ENCODE results near the gene DIDO1. TPM values are rescaled to one million over a fixed set of nuclear protein-coding genes. Genes with fewer than 3 reads are reported as not detected.
A peak's percentile ranks its signal among the peaks of the same experiment; 100 is the strongest.

The DIDO1 gene
- total RNA-seq, 1 donor from 2014 or later = 38.9 TPM

DNA sequence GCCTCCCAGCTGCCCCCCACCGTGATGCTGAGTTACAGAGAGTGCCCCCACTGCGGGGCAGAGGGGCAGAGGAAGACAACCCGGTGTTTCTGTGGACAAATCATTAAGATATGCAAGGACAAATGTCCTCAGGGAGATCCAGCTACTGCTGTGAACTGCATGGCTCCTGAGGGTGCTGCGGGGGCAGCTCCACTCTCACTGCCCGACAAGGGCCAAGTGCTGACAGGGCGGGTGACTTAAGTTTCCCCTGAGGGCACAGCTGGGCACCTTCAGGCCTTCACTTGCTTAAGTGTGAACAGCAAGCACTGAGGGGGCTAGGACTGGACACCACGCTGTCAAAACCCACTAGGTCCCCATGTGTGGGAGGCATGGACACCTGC is 38.5 kb downstream of the DIDO1 start:
- peak; percentile 36 for DNase-seq (ENCODE audit: low spot score)
- intact Hi-C loops (cut with DNase I) = no loop called here

DNA sequence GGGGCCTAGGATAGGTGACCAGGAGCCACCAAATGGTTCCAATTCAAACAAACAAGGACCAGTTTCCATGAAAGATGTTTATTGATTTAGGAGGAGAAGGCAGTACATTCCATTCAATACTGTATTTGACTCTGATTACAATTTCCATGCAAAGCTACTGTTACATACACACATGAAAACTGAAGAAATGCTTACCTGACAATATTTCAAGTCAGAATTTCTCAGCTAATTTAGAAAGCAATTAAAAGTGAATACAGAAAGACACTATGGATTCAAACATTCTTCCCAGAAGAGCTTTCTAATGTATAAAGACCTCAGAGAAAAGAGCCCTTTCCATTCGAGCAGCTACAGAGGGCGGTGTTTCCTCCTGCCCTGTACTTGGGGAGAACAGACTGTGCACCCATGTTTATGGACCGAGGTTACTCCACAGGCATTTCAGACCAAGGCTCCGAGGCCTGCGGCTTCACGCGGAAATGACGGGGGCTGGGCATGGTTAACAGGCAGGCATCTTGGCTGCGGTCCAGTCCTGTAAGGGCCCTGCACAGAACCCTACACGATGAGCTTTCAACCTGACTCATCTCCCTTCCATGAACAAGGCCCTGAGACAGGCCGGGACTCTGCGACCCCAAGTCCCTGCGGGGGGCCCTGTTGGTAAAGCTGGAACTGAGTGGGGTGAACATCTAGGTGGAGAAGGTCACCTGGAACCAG is 39.0 kb downstream of the DIDO1 start:
- intact Hi-C loops (cut with DNase I) = no loop called here
- DNase-seq (ENCODE audit: low spot score) = peak; percentile 75

DNA sequence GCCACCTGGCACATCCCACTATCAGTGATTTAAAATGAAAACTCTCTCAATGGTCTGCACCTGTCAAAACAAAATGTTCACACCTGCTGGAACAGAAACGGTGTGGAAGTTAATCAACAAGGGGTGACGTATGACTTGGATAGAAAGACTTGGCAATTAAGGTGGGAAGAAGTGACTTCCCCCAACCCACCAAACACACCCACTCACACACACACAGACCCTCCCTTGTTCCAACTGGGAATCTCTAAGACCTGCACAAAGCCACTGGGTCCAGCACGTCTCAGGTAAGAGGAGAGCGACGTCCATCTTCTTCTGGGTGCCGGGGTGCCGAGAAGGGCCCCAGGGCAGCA is 39.6 kb downstream of the DIDO1 start:
- DNase-seq (ENCODE audit: low spot score) = peak; percentile 33
- intact Hi-C loops (cut with DNase I) = no loop called here

DNA sequence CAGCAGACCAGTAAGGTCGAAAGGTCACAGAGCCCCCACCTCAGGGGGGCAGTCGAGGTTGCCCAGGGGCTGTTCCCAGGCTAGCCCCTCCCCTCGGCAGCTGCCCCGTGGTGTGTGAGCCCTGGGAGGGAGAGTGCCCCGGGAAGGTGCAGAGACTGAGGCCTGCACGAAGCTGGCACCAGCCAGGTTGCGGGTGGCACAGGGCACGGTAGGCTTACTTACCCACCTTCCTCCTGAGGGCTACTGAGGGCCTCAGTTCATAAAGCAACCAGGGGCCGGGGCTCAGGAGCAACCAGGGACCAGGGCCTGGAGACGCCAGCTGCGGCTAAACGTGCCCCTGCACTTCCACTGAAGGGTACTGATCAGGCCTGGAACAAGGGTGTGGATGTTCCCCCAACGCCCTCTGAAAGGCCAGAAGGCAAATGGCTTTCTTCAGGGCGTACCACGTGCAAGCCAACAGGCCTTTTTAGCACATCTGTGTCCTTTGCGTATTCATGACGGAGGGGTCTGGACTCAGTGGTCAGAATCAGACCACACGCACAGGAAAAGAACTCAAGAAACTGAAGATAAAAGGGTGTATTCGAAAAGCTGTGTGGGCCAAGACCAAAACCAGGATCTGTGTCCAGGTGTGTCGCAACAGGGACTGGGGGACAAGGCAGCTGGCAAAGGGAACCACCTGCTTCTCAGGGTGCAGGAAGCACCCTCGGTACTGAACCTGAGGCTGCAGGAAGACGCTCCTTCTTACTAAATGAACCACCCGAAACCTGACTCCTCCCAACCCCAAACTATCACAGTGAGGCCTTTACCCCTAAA is 40.2 kb downstream of the DIDO1 start:
- intact Hi-C loops (cut with DNase I) = no loop called here
- DNase-seq (ENCODE audit: low spot score) = peak; percentile 59

DNA sequence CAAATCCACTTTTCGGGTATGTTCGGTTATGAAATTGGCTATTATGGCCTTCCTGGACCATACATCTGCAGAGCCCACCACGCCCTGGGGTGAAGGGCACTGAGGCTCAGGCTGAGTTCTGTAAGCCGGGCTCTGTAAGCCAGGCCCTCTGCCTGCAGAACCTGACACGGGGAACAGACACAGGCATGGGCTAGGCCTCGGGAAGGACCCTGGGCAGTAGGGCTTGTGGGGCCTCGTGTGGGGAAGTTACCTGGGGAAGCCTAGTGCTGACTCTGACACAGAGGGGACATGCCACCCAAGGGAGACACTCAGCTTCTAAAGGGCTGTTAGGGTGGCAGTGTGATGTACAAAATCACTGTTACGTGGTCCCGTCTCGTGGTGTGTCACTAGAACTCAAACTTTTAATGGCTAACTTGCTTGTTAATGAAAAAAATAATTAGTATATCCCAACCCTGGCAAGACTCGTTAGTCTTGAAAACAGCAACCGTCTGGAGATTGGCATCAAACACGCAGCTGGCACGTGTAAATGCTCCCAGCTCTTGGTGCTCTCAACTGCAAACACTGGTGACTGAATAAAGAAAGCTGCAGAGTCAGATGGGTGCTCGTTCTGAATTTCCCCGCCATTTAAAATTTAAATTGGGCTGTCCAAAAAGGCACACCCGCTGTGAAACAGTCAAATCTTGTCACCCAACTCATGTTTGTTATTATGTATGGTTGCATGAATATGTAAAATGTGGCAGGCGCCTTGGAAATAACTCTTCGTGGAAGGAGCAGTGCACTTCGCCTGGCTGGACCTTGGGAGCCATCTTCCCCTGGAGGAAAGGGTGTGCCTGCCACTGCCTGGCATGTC is 41.0 kb downstream of the DIDO1 start:
- intact Hi-C loops (cut with DNase I) = no loop called here
- peak; percentile 43 for DNase-seq (ENCODE audit: low spot score)

DNA sequence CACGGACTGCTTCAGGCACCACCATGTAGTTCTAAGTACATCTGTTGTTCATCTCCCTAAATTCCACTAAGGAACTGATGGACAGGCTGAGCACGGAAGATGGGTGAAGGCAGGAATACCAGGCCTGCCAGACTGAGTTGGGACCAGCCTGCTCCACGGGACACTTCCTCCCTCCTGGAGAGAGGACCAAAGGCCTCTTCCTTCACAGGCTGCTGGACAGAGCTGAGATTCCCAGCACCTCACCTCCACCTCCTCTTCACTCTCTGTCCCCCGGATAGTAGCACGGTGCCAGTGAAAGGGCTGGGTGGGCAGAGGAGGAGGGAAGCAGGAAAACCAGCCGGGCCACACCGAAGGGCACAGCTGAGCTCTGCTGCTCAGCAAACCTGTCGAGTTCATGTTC is 41.7 kb downstream of the DIDO1 start:
- intact Hi-C loops (cut with DNase I) = no loop called here
- no peak for DNase-seq (ENCODE audit: low spot score)

DNA sequence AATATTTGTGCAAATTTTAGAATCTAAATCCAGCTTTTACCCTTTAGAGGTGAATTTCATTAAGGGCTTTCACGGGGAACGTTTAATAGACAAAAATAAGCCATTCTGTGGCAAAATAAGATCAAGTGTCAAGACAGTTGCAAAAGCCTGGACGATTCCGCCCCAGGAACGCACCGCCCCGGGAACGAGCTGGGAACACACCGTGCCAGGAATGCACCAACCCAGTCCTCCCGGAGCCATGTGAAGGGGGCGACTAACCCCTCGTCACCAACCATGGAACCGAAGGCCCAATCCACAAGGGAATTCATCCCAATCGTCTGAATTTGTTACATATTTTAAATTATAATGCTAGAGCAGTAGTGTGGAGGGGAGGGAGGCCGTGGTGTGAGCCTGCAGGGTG is 43.9 kb downstream of the DIDO1 start:
- DNase-seq (ENCODE audit: low spot score) = peak; percentile 12
- intact Hi-C loops (cut with DNase I) = no loop called here

DNA sequence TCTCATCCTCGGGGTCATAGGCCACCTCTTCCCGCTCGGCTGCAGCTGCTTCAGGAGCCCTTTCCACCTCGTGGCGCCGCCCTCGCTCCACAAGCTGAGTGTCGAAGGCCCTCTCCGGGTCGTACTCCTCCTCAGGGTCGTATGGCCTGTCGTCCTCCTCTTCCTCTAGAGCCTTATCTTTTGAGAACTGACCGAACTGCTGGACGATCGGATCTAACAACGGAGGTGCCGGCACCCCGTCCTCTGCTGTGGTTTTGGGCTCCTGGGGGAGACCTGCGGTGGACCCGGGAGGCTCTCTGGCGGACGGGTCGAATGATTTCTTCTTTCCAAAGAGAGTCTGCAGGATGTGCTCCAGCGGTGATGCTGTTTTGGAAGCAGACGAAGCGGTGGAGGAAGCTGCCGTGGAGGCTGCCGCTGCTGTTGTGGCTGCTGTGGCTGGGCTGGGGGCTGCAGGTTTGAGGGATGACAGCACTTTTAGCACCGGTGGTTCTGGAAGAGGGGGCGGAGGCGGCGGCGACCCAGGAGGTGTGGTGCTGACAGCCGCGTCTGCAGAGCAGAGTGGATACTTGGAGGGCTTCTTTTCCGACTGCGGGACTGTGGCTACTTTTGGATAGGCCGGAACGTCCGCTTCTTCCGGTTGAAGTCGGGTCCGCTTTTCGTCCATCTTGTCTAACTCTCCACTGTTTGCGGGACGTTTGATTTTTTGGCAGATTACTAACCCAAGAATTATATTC is 44.5 kb downstream of the DIDO1 start:
- no peak for DNase-seq (ENCODE audit: low spot score)
- intact Hi-C loops (cut with DNase I) = no loop called here

DNA sequence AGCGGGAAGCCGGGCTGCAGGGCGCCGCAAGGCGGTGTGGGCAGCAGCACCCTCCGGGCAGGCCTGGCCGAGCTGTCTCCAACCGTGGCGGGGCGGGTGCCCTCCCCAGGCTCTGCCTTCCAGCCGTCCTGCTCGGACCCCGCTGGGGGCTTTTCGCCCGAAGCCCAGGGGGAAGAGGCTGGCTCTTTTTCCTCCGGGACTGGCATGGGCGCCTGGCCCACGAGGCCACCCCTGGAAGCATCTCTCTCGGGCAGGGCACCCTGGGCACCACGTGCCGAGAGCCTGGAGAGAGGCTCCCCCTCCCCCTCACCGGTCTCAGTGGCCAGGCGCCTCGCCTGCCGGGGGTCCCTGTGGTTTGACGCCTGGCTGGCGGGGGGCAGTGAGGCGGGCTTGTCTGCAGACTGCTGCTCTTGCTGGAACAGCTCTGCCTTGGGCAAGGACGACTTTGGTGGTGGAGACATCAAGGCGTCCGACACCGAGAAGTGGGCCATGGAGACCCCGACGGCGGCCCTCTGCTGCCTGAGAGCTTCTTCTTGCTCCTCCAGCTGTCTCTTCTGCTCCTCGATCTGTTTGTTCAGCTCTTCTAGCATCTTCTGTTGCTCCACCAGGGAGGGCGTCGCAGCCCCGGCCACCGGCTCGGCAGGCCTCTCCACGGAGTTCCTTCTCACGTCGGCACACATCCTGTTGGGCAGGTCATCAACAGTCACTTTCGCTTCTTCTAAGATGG is 45.2 kb downstream of the DIDO1 start:
- intact Hi-C loops (cut with DNase I) = no loop called here
- DNase-seq (ENCODE audit: low spot score) = no peak

DNA sequence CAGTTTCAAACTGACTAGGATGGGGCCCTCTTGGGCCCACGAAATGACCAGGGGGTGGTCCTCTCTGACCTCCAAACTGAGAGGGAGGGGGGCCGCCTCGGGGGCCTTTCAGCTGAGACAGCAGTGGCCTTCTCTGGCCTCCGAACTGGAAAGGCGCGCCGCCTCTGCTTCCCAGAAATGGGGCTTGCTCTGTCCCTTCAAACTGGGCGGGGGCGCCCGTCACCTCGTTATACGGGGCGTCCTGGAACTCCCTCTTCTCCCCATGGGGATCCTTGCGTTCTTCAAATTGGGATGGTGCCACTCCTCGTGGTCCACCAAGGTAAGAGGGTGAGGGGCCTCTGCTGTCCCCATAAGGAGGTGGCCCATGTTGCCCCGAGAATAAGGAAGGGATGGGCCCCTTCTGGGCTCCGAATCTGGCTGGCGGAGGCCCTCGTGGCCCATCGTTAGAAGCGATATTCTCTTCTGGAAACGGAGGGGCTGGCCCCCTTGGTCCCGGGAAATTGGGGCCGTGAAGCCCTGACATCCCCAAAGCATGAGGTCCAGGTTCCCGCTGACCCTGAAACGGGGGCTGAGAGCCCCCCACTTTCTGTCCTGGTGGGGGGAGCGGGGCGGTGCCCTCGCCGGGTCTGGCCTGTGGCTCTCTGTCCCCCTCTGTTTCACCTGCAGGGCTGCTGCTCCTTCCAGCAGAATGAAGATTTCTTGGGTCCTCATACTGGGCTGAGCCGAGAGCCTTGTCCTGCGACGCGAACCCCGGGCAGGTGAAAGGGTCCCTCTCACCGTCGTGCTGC is 46.0 kb downstream of the DIDO1 start:
- DNase-seq (ENCODE audit: low spot score) = no peak
- intact Hi-C loops (cut with DNase I) = no loop called here

DNA sequence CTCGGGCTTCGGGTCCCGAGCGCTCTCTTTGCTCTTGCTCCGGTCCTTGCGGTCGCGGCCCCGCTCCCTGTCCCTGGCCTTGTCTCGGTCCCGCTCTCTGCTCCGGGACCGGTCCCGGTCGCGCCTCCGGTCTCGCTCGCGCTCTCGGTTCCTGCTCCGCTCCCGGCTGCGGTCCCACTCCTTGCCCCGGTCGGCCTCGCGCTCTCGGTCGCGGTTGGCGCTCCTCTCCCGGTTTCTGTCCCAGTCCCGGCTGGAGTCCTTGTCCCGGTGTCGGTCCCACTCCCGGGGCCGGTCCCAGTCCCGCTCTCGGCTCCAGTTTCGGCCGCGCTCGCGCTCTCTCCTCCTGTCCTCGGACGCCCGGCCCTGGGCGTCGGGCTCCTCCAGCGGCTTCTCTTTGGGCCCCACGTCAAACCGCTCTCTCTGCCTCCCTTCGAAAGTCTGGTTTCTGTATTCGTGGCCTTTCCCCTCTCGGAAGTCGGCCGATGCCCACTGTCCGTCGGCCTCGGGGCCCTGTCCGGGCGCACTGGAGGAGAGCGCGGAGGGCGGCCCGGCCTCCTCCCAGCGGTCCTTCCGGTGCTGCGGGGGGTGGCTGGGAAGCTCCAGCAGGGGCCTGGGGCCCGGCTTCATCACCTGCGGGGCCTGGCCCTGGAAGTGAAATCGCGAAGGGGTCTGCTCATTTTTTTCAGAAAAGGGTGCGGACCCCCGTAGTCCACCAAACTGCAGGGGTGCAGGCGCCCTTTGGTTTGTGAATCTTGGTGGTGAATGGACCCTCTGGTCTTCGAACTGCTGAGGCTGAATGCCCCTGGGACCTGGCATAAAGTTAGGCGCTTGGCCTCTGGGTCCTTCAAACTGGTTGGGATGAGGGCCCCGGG is 46.8 kb downstream of the DIDO1 start:
- no peak for DNase-seq (ENCODE audit: low spot score)
- intact Hi-C loops (cut with DNase I) = no loop called here

DNA sequence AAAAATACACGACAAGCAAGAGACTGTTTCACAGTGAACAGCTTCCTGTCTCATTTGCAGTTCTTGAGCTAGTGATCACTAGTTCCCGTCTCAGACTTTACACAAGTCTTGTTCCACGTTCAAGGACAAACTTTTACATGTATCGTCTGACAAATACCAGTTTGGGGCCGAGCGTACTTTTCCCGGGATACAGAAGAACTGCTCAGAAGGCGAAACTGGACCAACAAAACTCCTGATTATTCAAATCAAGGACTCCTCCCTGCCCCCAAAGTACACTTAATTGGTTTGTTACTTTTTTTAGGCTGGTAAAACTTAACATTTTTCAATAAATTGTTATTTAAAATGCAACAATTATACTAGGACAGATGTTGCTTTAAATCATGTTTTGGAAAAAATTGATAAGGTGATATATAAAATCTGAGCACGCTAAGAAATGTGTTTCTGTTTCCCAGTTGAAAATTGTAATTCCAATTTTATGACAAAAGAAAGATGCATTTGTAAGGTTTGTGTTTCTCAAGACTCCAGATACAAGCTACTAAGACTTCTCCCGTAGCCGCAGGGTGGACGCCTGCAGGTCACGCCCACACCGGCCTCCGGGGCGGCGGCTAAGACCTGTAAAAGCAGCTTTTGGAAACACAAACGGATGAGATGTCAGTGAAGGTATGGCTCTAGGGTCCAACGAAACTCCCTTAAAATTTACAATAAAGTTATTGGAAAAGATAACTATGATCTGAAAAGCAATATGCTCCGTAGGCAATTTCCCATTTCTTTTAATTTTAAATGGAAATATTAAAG is 47.9 kb downstream of the DIDO1 start:
- no peak for DNase-seq (ENCODE audit: low spot score)
- intact Hi-C loops (cut with DNase I) = no loop called here

DNA sequence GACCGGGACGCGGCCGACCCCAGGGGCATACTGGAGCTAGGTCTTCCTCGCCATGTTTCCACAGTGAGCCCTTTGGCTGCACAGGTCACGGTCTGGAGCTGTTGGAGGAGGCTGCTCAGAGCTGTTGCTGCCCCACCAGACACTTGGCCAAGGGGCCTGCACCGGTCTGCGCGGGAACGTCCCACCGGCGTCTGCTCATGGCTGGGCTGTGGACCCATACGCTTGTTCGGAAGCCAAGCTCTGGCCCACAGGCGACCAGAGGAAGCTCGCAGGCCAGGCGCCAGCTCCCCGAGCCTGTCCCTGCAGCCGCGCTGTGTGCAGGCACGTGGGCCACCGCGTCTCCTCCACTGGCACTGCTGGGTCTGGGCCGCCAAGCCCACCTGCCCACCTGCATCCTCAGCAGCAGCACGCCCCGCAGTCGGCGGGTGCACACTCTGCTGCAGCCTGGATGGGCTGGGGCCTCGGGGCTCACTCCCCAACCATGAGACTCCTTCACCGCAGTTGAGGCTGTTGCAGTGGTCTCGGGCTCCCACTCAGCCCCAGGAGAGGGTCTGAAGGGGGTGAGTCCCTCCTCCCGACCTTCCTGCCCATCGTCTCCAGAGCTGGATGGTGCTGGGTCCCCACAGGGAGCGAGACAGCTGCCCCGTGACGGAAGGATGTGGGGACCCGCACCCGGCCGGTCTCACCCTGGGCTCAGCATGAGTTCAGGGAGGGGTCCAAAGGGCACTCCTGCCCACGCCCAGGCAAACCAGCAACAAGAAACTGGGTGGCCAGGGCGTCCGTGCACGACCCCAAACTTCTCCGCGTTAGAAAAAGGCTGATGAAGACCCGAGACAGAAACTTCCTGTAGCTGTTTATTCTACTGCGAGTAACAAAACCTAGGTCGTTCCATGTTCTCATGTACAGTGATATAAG is 49.1 kb downstream of the DIDO1 start:
- DNase-seq (ENCODE audit: low spot score) = peak; percentile 85
- intact Hi-C loops (cut with DNase I) = no loop called here

DNA sequence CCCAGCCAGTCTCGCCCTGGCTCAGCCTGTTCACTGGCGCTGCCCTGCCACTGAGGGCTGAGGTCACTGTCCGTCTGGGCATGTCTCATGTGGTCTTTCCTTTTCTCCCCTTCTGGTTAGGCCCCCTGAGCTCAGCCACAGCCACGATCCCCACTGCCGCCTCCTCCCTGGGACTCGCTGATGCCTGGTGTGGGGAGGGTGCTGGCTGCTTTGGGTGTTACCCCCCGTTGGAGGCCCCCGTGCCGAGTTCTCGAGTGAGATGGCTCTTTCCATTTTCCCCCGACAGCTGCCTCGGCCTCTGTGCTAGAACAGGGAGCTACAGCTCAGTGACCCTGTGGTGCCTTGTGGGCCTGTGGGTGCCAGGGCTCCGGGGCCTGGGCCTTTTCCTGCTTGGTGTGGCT is 49.8 kb downstream of the DIDO1 start:
- intact Hi-C loops (cut with DNase I) = no loop called here
- no peak for DNase-seq (ENCODE audit: low spot score)

DNA sequence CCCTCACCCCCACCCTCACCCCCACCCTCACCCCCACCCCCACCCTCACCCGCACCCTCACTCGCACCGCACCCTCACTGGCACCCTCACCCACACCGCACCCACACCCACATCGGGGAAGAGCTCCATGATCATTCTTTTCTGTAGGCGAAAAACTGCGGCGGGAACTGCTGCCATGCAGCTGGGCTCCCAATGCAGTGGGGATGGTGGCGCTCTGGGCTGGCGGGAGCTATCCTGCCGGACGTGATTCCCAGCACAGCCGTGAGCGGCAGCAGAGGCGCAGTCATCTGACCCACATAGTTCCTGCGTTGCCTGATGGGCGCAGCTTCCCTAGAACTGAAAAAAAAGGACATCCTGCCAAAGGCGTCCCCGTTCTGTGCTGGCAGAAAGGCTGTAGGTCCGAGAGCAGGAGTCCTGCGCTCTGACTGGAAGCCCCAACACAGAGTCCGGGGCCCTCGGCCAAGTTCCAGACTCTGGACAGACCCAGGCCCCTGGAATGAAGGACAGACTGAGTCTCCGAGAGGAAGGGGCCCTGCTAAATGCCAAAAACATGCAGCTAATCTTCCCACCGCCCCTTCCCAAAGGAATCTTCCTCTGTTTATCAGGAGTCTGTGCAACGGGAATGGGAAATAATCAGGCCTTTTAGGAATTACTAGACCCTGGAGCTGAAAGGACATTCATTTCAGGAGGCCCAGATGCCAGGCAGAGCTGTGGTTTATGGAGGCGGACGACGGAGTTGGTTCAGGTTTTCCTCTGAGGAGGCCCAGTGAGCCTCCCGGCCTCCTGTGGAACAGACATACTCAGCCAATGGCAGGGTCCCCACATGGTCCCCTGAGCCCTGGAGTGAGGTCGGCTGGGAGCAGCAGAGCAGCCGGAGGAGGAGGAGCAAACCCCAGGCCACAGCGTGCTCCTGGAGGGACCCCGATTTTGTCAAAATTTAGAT is 50.6 kb downstream of the DIDO1 start:
- intact Hi-C loops (cut with DNase I) = no loop called here
- no peak for DNase-seq (ENCODE audit: low spot score)

All from cardiac septum (tissue), 1 donor.